Activated CD8-positive, alpha-beta memory T cell treated with anti-CD3 and anti-CD28 coated beads, Interleukin-2, amount 50 U/mL, for 48 hours (primary cell): ENCODE measurements around the gene SPATA9.
A peak's percentile ranks its signal among the peaks of the same experiment; 100 is the strongest.

ENCODE experiments used
- DNase-seq: peaks from one replicate; pipeline ENCODE4 v3.0.0-alpha.2; 2020

Gene SPATA9

GRCh38 chr5:95682891-95683290 is at the start of gene SPATA9:
TSS of gene SPATA9 (minus strand) at chr5:95682991. CDS start at chr5:95682854, 137 bp downstream.
- DNase-seq = no peak

GRCh38 chr5:95731571-95732554 is 49.1 kb upstream of the SPATA9 start:
- no peak for DNase-seq

DNA sequence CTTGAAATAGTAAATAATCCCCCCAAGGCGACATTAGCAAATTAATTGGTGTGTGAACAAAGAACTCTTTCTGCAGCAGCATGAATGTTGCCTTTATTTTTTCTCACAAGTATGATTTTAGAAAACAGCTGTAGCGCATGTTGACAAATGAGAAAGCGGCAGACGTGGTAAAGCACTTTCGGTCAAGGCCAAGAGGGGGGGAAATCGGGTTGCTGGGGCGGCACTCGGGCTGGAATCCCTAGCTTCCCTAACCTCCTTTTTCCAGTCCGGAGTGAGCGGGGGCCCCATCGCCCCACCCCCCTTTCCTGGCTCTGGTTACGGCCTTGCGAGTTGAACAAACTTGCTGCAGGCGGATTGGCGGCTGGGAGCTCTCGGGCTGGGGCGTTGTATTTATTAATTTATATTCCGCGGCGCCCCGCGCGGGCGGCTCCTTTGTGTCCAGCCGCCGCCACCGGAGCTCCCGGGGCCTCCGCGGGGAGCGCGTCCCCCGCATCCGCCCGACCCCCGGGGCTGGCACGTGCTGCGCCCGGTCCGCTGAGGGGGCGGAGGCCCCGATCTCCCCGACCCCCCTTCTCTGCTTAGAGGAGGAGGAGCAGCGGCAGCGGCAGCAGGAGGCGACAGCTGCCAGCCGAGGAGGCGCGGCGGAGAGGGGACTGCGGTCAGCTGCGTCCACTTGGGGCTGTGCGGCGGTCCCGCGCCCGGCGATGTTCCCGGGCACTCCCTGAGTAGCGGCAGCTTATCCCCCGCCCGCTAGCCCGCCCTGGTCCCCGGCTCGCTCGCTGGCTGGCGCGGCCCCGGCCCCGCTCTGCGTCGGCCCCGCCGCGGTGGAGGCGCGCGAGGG is 48.2 kb upstream of the SPATA9 start, which contains the start of gene RHOBTB3:
RHOBTB3 (plus strand) TSS at position 607 of the 841 bp plus-strand sequence. CDS start 347 bp downstream, outside the sequence.
- DNase-seq = peak; percentile 70

GRCh38 chr5:95730011-95730700 is 47.4 kb upstream of the SPATA9 start:
- DNase-seq = no peak

DNA sequence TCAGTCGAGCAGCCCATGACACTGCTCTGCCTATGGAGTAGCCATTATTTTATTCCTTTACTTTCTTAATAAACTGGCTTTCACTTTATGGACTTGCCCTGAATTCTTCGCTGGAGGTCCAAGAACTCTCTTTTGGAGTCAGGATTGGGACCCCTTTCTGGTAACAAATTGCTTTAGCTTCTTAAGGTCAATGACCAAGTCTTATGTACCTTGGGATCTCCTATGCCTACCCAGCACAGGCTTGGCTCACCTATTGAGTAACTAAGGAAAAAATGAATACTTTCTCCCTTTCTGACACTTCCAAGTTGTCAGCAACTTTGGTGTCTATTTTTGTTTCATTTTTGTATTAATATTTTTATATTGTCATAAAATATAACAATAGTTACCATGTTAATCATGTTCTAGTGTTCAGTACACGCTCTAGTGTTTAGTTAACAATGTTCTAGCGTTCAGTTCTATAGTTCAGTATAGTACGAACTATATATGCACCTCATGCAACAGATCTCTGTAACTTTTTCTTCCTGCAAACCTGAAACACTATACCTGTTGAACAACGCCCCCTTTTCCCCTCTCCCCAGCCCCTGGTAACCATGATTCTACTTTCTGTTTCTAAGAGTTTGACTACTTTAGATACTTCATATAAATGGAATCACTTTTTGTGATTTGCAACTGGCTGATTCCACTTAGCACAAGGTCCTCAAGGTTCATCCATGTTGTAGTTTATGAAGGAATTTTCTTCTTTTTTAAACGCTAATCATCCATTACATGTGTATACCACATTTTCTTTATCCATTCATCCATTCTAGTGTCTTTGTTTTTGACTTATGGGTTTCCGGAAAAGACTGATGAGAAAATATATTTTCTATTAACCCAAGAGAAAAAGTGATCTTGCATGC is 46.6 kb upstream of the SPATA9 start:
- DNase-seq = no peak

DNA sequence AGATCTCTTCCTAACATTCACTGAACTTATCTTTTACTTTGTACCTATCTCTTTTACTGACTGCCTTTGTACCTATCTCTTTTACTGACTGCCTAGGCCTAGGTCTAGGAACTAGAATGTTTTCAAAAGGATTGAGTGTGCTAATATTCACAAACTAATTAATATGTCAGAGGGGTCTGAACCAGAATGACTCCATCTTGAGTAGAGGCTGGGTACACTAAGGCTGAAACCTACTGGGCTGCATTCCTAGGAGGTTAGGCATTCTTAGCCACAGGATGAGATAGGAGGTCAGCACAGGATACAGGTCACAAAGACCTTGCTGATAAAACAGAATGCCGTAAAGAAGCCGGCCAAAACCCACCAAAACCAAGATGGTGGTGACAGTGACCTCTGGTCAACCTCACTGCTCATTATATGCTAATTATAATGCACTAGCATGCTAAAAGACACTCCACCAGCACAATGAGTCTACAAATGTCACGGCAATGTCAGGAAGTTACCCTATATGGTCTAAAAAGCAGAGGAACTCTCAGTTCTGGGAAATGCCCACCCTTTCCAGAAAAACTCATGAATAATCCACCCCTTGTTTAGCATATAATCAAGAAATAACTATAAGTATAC is 45.8 kb upstream of the SPATA9 start:
- DNase-seq = no peak

DNA sequence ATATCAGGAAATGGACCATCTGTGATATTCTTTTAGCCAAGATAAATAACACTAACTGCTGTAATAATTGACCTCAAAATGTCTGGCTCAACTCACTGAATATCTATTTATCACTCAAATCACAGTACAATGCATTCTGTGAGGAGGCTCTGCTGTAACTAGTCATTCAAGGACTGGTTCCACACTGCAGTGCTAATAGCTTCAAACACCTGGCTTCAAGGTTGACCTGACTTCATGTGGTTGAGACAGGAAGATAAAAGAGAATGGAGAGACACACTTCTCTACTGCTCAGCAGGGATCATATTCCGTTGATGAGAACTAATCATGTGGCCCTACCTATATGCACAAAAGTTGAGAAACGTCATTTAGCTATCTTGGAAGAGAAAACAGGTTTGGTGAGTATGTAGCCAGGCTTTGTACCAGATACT is 45.0 kb upstream of the SPATA9 start:
- no peak for DNase-seq

DNA sequence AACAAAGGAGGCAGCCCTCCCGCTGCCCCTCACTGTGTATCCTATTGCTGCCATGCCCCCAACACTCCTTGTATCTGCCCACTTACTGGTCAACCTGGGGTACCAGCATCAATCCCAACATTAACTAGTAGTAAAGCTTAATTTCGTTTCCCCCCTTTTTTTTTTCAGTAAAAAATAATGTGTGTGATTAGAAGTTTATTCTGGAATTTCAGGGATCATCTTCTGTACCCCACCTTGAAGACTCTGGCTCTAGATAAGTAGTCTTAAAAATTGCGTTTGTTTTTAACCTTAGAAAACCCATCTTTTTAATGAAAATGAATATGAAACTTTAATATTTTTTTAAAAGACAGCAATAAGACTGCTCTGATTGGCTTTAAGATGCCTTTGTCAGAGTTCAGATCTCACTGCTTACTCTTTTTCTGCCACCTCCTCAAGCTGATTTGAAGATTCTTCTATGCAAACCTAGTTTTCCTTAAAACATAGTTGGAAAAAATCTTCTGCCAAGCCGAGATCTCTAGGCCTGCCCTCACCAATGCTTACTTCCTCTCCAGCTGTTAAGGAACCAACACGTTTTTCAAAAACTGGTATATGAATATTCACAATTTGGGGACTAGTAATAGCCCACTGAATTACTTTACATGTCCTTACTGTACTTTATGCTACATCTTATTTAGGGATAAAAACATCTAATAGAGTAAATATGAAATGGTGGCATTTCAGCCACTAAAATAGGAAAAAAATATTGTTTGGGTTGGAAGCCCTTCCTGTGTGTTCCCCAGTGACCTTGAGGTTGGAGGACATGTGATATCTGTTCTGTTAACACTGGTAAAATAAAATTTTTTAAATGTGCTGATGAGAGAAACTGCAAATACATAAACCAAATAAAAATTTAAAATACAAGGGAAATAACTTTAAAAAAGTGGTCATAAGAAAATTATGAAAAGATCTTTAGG is 44.3 kb upstream of the SPATA9 start:
- no peak for DNase-seq

- no peak for DNase-seq
These were observed 43.4 kb upstream of the SPATA9 start for GRCh38 chr5:95725937-95726810.

DNA sequence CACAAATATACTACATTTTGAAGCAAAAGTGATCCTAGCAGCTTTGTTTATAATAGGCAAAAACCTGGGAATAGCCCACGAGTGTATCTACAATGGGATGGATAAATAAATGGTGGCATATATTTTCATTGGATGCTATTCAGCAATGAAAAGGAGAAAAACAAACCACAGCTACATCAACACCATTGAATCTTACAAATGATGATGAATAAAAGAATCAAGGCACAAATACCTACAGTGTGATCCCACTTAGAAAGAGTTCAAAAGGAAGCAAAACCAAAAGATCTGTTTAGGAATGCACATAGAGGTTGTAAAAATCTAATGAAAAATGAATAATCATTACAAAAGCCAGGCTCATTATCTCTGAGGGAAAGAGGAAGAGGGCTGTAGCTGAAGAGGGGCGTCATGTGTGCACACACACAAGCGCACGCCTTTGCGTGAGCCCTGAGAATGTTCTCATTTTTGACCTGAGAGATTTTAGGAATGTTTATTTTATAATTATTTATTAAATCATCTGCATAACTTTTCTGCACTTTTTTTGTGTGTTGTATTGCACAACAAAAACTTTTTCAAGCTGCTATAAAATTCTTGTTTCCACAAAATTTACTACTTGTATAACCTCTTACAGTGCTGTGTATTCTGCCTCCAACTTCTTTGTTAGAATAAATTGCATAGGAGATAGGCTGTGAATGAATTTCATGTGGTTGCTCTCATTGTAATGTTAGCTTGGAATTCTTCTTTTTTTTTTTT is 42.5 kb upstream of the SPATA9 start:
- DNase-seq = no peak

DNA sequence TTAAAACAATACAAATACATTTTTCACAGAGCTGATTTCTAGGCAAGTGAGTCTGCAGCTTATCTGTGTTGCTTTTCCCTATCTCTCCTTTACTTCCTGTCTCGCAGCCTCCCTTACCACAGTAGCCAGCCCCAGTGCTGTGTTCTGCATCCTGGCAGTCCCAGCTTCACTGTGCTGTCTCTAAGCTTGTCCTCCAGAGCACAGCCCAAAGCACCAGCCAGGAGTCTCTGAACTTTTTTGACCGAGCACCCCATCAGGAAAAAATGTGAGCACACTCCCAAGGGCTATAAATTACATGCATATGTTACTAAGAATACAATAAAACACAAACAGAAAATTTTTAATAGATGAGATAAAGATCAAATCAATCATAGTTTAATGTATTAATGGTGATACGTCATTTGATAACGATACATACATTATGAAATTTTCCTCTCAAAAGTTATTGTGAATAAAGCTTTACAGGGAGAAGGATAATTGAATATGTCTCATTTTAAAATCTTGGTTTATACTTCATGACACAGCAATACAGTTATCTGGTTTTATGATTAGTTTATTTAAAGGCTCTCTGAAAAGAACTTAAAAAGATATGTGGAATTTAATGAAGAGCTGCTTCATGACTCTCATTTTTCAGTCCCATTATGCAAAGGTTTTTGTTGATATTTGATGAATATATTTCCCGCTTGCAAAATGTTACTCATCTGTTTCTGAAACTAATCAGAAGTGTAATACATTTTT is 41.0 kb upstream of the SPATA9 start:
- no peak for DNase-seq

DNA sequence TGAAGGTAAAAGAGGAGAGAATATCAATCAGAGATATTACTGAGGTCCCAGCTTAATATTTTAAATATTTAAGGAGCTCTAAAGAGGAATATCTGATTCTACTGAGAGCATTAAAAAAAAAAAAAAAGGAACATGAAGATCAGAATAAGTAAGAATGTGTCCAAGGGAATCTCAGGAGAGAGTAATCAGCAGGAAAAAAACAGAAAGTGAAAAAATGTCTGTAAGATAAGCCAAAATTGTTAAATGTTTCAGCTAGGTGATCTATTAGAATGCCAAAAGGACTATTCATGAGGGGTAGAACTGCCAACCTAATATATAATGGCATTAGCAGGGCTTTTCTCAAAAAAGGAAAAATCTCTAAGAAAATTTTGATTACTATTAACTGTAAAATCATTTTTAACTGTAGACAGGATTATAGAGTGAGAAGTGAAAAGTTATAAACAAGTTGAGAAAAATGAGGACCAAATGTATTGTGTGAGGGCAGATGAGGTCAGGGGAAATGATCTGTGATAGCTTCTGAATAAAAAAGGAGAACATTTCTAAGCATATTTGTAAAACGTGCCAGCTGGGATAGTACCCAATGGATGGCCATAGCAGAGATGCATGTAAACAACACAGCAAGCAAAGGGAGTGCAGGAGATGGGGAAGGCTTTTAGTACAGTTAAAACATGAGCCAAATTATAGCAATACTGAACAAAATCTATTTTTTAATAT is 38.9 kb upstream of the SPATA9 start:
- DNase-seq = no peak

GRCh38 chr5:95720094-95720786 is 37.4 kb upstream of the SPATA9 start:
- DNase-seq = no peak

GRCh38 chr5:95718738-95719137 is 35.9 kb upstream of the SPATA9 start:
- no peak for DNase-seq

GRCh38 chr5:95718203-95718602 is 35.4 kb upstream of the SPATA9 start:
- no peak for DNase-seq

- no peak for DNase-seq
These were observed 34.6 kb upstream of the SPATA9 start for GRCh38 chr5:95717439-95717838.
